Neural cell (in vitro differentiated cells): ENCODE results near the gene AP2B1.

Experiments
- TAF1 ChIP-seq: IDR thresholded peaks from 2 replicates; pipeline ENCODE4 v1.6.1; 2012; ENCODE audit warnings: low read depth
- TF ChIP-seq, protein P1 (sequence below): fragments of 450-650 bp; IDR thresholded peaks from 2 replicates; pipeline ENCODE4 v1.5.1; 2014; ENCODE audit warnings: antibody characterized with exemption, mild to moderate bottlenecking, moderate library complexity; ENCODE audit not compliant: poor library complexity, severe bottlenecking

DNA sequence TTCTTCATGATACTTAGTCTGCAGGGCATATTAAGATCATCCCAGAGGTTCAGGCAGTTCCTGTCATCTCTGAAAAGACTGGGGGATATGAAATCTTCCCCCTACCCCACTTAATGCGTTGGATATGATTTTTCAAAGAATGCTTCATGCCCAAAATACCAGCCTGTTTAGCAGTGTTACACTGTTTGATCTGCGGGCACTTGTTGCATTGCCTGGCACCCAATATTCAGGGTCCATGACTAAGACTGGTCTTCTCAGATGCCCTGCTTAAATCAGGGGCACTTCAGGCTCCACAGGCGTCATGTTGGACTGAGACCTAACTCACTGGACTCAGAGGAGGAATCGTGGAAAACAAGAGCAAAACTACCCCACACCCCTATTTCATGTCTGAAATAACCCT lies 137.9 kb downstream of the AP2B1 start:
- TF ChIP-seq, protein P1, sequence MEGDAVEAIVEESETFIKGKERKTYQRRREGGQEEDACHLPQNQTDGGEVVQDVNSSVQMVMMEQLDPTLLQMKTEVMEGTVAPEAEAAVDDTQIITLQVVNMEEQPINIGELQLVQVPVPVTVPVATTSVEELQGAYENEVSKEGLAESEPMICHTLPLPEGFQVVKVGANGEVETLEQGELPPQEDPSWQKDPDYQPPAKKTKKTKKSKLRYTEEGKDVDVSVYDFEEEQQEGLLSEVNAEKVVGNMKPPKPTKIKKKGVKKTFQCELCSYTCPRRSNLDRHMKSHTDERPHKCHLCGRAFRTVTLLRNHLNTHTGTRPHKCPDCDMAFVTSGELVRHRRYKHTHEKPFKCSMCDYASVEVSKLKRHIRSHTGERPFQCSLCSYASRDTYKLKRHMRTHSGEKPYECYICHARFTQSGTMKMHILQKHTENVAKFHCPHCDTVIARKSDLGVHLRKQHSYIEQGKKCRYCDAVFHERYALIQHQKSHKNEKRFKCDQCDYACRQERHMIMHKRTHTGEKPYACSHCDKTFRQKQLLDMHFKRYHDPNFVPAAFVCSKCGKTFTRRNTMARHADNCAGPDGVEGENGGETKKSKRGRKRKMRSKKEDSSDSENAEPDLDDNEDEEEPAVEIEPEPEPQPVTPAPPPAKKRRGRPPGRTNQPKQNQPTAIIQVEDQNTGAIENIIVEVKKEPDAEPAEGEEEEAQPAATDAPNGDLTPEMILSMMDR: no peak
- TF ChIP-seq TAF1: no peak
